OCI-LY1 (cell line): ENCODE data around the gene EPS8L2.
"Not testable (repeated sequence)": the region's sequence is repeated elsewhere in the genome, so short reads cannot be mapped to it uniquely, and the experiment has no call there.

Experiments
- EZH2 ChIP-seq: fragments of 200-600 bp; sonication (generic), shearing (Covaris generic); IDR thresholded peaks from 2 replicates; pipeline ENCODE4 v1.8.0; 2017; ENCODE audit warnings: borderline replicate concordance, mixed run types, mild to moderate bottlenecking, antibody characterized with exemption, low read length, moderate library complexity, mixed read lengths
- TF ChIP-seq, protein P1 (sequence below): fragments of 200-600 bp; sonication (generic), shearing (Covaris generic); IDR thresholded peaks from 2 replicates; pipeline ENCODE4 v1.5.1; 2017; ENCODE audit warnings: mild to moderate bottlenecking, antibody characterized with exemption, low read length, moderate library complexity, mixed read lengths

DNA sequence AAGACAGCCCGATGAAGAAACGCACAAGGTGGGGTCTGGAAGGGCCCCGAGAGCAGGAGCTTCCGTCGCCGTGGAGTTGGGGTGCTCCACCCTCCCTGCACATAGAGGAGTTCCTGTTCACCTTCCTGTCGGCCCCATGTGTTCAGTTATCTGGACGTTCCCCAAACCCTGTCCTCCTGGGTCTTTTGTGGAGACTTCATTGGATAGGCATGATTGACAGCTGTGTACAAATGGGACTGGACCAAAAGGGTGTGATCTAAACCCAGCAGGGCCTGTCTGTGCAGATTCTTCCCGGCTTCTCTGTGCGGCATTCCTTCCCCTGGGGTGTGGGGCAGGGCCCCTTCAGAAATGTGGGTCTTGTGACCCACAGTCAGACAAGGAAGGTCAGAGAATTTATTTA, 31.9 kb downstream of the EPS8L2 start:
- TF ChIP-seq, protein P1, sequence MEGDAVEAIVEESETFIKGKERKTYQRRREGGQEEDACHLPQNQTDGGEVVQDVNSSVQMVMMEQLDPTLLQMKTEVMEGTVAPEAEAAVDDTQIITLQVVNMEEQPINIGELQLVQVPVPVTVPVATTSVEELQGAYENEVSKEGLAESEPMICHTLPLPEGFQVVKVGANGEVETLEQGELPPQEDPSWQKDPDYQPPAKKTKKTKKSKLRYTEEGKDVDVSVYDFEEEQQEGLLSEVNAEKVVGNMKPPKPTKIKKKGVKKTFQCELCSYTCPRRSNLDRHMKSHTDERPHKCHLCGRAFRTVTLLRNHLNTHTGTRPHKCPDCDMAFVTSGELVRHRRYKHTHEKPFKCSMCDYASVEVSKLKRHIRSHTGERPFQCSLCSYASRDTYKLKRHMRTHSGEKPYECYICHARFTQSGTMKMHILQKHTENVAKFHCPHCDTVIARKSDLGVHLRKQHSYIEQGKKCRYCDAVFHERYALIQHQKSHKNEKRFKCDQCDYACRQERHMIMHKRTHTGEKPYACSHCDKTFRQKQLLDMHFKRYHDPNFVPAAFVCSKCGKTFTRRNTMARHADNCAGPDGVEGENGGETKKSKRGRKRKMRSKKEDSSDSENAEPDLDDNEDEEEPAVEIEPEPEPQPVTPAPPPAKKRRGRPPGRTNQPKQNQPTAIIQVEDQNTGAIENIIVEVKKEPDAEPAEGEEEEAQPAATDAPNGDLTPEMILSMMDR = not testable (repeated sequence)
- not testable (repeated sequence) for TF ChIP-seq EZH2
